ENCODE data around the gene GPR15LG.
"Not testable (repeated sequence)": the region's sequence is repeated elsewhere in the genome, so short reads cannot be mapped to it uniquely, and the experiment has no call there.

Gene GPR15LG

DNA sequence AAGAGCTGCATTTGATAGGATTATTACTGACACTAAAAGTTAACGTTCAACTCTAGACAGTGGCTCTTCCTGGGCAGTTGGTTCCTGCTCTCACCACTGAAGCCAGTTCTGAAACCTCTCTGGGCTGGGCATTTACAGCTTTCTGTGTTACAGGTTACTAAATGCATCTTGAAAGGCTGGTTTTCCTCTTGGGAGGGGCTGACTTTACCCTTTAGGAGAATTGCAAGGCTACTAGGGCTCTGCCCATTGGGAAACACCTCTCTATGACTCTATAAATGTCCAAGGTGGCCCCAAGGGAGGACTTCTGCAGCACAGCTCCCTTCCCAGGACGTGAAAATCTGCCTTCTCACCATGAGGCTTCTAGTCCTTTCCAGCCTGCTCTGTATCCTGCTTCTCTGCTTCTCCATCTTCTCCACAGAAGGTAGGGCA, at the start of gene GPR15LG:
Gene GPR15LG, plus strand, starts transcription at position 301 of the 429 bp plus-strand sequence. Its CDS starts 51 bp downstream, at position 352.
- no peak for DNase-seq

DNA sequence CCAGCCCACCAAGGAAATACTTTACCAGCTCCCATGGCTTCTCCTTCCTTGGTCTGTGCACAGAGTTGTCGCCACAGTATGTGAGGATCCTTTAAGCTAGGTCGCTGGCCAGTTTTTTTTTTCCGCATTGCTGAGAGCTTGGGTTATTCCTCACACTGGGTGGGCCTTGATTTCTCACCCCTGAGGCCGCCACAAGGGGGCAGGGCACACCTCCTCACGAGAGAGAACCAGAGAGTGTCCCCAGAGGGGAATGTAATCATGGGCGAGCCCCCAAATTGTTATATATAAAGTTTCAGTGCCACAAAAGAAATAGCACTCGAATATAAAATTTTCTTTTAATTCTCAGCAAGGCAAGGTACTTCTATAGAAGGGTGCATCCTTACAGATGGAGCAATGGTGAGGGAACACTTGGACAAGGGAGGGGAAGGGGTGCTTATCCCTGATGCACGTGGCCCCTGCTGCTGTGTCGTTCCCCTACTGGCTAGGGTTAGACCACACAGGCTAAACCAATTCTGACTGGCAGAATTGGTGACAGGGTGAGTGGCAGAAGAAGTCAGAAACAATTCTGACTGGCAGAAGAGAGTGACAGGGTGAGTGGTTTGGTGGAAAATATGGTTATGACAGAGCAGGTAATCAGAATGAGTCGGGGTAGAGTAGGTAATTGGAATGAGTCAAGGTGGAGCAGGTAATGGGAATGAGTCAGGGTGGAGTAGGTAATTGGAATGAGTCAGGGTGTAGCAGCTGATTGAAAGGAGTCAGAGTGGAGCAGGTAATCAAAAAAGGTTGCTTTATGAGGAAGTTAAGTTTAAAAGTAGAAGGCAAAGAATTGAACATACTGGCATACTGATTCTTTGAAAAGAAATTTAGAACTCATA, 47.5 kb upstream of the GPR15LG start:
- DNase-seq: not testable (repeated sequence)

DNA sequence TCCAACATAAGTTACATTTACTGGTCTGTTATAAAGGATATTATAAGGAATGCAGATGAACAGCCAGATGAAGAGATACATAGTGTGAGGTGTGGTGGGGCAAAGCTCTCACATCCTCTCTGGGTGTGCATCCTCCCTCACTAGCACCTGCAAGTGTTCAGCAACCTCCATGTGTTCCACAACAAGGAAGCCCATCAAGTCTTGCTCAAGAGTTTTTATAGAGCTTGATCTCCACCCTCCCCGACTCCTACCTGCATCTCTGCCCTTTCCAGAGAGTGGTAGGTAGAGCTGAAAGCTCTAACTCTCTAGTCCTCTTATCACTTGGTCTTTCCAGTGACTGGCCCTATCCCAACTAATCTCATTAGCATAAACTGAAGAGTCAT, 46.8 kb upstream of the GPR15LG start:
- no peak for DNase-seq

DNA sequence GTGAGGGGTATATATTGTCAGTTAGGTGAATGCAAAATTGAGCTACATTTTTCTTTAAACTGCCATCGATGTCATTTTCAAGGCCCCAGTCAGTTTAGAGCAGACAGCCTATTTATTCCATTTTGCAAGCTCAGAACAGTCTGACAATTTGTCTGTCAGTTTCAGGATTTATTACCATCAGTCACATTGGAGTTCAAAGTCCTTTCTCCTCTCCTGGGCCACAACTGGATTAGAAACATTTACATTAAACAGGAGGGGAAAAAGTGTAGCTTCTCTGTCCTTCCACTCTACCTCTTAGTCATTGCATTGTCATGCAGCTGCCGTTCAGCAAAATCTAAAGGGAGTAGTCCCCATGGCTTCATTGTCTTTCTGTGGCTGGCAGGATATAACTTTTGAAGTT, 37.8 kb upstream of the GPR15LG start:
- no peak for DNase-seq

DNA sequence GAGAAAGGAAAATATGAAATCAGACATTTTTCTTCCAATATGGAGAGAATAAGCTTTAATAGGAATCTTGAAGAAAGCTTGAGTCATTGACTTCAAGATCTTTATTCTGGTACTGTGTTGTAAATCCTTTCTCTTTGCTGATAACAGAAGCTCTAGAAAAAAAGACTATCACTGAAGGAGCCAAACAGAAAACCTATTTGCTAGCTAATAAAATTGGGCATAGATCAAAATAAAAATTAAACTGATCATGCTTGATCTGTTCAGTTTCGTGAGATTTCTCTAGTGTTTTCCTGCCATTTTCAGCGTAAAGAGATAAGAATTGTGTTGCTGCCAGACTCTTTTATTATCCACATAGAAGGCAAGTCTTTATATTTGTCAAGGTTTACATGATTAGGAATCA, 35.8 kb upstream of the GPR15LG start:
- DNase-seq: no peak

DNA sequence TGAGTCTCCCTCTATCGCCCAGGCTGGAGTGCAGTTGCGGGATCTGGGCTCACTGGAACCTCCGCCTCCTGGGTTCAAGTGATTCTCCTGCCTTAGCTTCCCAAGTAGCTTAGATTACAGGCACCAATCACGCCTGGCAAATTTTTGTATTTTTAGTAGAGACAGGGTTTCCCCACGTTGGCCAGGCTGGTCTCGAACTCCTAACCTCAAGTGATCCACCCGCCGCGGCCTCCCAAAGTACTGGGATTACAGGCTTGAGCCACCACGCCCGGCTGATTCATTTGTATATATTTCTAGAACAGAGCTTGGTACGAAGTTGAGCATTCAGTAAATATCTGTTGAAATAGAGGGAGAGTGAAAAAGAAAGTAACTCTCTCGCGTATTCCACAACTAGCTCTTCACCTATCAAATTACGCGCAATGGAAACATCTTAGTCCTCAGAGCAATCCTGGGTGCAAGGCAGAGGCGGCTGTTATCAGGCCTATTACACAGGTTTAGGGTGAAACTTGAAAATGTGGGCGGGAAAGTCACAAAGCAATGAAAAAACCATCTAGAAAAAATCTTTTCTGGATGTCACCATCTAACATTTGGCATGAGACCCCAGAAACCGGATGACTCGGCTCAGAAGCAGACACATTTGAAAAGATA, 35.0 kb upstream of the GPR15LG start:
- DNase-seq: no peak

DNA sequence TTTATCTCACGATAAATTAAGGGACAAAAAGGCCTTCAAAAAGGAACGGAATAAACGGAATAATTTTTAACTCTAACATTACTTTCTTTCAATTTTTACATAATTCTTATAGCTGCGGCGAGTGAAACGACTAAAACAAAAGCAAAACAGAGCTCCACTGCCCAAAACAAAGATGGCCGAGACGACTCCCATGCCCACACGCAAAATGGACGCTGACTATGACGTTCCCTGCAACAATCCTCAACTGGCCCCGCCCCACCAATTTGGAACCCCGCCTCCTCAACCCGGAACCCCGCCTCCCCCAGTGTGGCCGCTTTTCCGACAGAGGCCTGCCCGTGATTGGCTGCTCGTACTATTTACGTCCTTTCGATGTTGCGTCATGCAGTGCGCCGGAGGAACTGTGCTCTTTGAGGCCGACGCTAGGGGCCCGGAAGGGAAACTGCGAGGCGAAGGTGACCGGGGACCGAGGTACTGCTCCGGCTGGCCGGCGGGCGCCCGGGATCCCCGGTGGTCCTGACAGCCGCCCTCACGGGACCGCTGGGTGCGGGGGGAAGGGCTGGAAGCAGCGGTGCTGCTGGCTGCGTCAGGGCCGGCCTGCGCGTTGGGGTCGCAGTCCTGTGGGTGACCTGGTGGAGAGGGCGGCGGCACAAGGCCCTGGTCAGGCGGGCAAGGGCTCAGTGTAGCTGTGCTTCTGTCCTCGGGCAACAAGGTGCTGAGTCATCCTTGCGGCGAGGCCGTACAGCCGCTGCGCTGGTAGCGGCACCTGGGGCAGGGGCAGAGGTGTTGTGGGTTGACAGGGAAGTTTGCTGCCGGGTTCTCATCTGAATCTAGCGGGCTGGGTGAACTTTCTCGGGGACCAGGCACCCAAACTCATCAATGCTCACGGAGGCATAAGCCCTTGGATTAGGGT, 34.2 kb upstream of the GPR15LG start, which contains the start of gene GHITM:
Gene GHITM, plus strand, starts transcription at position 384 of the 910 bp plus-strand sequence. CDS start 1,992 bp downstream, outside the sequence.
- DNase-seq: peak; percentile 81 to 87

DNA sequence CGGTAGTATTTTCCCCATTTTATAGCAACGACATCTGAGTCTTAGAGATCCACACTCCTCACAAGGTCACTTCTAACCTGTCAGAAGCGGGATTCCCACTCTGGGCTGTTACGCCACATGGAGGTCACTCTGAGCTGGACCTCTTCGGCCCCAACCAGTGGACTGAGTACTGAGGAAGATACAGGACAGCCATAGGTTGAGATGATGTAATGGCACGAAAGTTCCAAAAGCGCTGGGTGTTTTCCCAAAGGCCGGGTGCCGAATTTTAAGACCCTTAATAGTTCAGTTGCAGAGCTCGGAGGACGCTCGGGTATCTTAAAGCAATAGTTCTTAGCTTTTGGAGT, 33.6 kb upstream of the GPR15LG start:
- no peak for DNase-seq

DNA sequence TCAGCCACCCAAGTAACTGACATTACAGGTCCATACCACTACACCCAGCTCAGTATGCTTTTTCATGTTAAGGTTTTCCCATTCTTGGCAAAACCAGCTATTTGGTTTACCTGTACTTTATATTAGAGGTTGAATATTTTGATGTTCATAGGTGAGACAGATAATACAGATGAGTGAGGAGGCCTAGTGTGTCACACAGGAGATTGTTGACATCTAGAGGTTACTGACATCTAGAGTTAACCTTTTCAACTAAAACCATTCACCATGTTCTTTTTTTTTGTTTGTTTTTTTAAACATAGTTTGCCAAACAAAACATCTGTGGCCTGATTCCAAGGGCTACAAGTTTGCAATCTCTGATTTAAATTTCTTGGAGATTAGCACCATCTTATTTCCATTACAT, 26.3 kb upstream of the GPR15LG start:
- DNase-seq: no peak

DNA sequence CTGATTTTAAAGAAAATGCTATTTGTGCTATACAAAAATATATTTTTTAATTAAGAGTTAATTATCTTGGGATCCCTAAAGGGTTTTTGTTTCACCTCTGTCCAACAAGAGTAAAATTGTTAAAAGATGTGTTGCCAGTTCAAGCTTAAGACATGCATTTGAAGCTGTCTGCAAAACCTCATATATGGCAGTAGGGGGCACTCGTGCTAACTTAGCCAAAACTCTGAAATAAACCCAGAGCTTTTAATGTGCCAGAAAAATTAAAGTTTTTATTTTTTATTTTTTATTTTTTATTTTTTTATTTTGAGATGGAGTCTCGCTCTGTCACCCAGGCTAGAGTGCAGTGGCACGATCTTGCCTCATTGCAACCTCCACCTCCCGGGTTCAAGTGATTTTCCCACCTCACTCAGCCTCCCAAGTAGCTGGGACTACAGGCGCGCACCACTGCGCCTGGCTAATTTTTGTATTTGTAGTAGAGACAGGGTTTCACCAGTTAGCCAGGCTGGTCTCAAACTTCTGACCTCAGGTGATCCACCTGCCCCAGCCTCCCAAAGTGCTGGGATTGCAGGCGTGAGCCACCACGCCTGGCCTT, 25.5 kb upstream of the GPR15LG start:
- not testable (repeated sequence) for DNase-seq

DNA sequence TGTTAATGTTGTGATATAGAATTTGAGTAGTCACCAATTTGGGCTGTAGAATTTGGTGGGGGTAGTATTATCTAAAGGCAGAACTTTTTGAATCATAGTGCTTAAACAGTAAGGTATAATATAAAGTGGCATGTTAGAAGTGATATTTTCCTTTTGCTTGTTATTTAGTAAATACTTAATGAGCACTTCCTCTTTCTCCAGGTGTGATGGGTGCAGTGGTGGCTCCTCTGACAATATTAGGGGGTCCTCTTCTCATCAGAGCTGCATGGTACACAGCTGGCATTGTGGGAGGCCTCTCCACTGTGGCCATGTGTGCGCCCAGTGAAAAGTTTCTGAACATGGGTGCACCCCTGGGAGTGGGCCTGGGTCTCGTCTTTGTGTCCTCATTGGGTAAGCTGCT, 23.7 kb upstream of the GPR15LG start:
- DNase-seq: no peak

DNA sequence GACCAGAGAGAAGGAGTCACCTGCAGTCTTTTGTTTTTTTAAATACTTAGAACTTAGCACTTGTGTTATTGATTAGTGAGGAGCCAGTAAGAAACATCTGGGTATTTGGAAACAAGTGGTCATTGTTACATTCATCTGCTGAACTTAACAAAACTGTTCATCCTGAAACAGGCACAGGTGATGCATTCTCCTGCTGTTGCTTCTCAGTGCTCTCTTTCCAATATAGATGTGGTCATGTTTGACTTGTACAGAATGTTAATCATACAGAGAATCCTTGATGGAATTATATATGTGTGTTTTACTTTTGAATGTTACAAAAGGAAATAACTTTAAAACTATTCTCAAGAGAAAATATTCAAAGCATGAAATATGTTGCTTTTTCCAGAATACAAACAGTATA, 20.8 kb upstream of the GPR15LG start:
- no peak for DNase-seq

DNA sequence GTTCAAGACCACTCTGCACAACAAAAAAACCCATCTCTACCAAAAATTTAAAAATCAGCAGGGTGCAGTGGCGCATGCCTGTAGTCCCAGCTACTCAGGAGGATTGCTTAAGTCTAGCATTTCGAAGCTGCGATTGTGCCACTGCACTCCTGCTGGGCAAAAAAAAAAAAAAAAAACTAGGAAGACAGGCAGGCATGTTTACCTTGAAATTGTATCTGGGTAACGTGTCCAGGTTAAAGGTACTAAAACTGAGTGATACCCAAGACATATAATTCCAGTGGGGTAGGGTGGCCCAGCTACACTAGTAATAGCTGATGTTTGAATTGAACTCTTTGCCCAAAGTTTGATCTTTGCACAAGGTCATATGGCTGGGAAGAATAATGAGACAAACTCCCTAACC, 18.1 kb upstream of the GPR15LG start:
- no peak for DNase-seq

DNA sequence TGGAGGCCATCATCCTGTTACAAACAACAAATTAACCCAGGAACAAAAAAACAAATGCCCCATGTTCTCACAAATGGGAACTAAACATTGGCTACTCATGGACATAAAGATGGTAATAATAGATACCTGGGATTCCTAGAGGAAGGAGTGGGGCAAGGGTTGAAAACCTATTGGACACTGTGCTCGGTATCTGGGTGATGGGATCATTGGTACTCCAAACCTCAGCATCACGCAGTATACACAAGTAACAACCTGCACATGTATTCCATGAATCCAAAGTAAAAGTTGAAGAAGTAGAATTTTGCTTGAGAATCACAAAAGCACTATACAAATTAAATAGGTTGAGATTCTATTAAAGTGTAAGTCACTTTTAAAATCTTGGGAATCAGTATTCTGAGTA, 17.6 kb upstream of the GPR15LG start:
- DNase-seq: no peak

DNA sequence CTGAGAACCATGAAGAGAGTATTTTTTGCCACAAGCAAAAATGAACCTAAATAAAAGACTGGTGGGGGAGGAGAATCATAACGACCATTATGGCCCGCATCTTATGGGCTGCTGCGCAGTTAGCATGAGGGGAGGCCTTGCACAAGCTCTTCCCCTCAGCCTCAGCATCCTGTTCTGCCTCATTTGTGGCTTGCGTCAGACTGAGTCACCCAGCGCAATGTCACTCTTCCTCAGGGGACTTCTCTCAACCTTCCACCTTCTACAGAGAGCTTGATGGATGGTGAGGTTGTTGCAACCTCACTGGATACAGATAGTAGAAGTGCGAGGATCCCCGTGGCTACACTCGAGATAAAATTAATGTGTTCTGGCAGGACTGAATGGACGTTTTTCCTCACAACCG, 16.8 kb upstream of the GPR15LG start:
- no peak for DNase-seq

DNA sequence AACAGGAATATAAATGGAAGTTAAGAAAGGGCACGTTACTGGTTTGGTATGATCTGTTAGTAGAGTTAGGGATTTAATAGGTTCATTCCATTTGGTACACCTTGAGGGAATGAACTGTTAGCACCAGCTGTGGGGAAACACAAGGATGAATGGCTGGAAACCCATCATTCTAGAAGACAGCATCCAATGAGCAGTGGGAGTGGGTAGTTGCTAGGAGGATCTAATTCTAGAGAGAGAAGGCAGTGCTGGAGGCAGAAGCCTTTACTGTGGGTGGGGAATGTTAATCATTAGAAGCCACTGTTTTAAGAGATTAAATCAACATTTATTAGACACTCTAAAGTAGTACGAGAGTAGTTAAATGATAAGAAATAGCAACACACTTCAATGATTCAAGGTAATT, 15.5 kb upstream of the GPR15LG start:
- DNase-seq: no peak

DNA sequence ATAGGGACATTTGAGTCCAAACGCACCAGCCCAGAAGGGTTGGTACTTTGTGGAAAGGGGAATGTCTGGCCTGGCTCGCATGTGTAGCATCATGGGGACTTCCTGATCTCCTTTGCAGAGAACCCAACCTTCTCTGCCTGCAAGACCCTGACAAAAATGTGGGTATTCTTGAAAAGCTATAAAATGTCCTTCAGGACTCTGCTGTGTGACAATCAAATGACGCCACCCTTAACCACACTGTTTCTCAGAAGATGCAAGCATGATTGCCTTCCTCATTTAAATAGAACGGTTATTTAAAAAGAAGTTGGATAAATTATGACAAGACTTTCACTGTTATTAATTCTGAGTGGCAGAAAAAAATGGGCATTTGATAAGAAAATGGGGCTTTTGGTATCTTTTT, 15.1 kb upstream of the GPR15LG start:
- no peak for DNase-seq

DNA sequence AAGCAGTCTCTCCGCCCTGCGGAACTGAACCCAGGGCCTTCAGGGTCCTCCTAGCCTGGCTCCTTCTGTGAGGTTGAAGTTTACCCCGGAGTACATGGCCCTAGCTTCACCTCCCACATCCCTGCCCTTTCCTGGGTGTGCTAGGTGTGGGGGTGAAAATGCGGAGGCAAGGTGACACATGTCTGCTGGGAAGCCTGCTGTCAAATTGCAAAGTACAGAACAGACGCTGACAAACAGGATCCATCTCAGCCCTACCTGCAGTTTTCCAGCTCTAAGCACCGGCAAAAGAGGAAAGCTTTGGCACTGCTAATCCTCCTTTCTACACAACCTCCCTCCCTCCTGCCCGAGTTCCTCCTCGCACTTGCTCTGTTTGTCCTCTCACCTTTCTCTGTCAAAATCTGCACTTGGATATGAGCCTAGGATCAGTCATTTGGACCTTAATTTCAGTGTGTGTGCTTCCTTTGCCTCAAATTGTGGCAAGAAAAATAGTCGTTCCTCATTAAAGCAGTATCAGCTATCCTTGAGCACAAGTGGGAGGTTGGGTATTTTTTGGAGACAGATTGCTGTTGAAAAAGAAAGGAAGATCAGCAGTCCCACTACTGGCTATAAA, 14.4 kb upstream of the GPR15LG start:
- no peak for DNase-seq

DNA sequence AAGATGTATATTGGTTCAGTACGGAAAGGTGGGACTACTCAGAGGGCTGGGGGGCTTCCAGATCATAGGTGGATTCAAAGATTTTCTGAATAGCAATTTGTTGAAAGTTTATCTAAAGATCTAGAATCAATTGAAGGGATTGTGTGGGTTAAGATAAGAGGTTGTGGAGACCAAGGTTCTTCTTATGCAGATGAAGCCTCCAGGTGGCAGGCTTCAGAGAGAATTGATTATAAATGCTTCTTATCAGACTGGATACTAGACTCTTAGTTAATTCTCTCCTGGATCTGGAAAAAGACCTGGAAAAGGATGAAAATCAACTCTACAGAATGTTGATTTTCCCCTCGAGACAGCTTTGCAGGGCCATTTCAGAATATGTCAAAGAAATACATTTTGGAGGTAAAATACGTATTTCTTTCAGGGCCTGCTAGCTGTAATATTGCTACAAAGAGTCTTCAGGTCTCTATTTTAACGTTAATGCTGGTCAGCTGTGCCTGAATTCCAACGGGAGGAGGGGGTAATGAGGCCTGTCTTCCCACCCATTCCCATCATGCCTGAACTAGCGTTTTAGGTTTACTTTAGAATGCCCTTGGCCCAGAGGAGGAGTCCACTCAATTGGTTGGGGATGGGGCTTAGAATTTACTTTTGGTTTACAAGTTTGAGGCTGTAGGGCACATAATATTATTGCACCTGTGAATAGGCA, 12.8 kb upstream of the GPR15LG start:
- no peak for DNase-seq

DNA sequence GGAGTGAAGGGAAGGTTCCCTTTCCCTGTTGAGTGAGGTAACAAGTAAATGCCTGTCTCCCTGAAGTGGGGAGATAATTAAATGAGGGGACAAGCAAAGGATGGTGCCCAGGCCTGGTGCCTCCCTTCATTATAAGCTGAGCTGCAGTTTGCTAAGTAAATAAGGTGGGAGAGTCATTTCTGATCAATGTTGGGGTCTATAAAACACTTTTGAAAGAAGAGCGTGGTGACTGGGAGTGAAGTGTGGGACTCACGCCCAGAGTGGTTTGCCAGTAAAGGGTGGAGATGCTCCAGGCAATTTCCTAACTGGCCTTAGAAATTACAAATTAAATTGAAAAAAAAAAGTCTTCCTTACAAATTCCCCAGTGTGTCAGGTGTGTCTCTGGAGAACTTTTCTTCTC, 9.6 kb upstream of the GPR15LG start:
- no peak for DNase-seq

DNA sequence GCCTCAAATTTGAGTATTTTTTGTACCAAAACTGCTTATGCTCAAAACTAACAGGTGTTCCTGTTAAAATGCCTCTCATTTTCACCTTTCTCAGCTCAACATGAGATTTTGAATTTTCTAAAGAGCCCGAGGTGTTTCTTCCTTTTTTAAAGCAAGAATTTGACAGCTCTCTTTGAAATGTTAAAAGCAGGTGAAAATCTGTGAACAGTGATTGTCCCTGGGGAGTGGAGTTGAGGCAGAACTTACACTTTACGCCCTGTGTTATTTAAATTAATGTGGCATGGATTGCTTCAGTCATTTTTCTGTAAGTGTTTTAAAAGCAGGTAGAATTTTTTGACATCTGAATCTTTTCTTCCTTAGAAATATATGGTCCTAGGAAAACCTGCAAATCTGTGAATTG, 9.2 kb upstream of the GPR15LG start:
- DNase-seq: no peak

All from SHP77 (cell line).